Testis (tissue), 3 donors: ENCODE data around the gene ADORA1. TPM values are rescaled to one million over a fixed set of nuclear protein-coding genes. Genes with fewer than 3 reads are reported as not detected.

Source experiments
- DNase-seq: peaks from one replicate; pipeline ENCODE4 v3.0.0-alpha.2; 2019
- H3K27ac ChIP-seq, 2 donors: fragments of 200-600 bp; sonication (generic); one replicate each; pipeline ENCODE4 v1.5.1; 2019
- H3K27me3 ChIP-seq: fragments of 200-600 bp; sonication (generic); one replicate; pipeline ENCODE4 v1.5.1; 2019
- H3K36me3 ChIP-seq: fragments of 200-600 bp; sonication (generic); one replicate; pipeline ENCODE4 v1.5.1; 2017; ENCODE audit warnings: low read depth; ENCODE audit errors: missing control alignments
- H3K4me1 ChIP-seq: fragments of 200-600 bp; sonication (generic); one replicate; pipeline ENCODE4 v1.5.1; 2019
- H3K4me3 ChIP-seq, 2 donors: fragments of 200-600 bp; sonication (generic); one replicate each; pipeline ENCODE4 v1.5.1; 2017 to 2019
- H3K9me3 ChIP-seq: fragments of 200-600 bp; sonication (generic); one replicate; pipeline ENCODE4 v1.5.1; 2017
- CTCF ChIP-seq, 3 experiments: fragments of 450-650 bp in 2 of 3; fragments of 200-600 bp in 1 of 3; sonication (generic) in 1 of 3; IDR thresholded peaks; one replicate each; pipeline ENCODE4 v1.5.1; 2016 to 2019; ENCODE audit warnings: antibody characterized with exemption in 3 of 3, mild to moderate bottlenecking in 2 of 3, moderate library complexity in 1 of 3
- POLR2A ChIP-seq: fragments of 450-650 bp; IDR thresholded peaks from one replicate; pipeline ENCODE4 v1.6.1; 2017; ENCODE audit warnings: antibody characterized with exemption, mild to moderate bottlenecking, moderate library complexity
- WGBS, 2 donors: methylation state at CpG; one replicate each; pipeline ENCODE4 v1.1.5; 2018; 5-methylcytosine and 5-hydroxymethylcytosine counted together
- intact Hi-C: fragments of 100-400 bp; cut with DNase I; formaldehyde crosslinking; loops from one replicate; pipeline ENCODE4 v1.15.1; 2023; ENCODE audit warnings: low total_unique reads
- polyA plus RNA-seq: library from polyadenylated mRNA; stranded (reverse); fragments of 350-450 nt; fragmentation: Illumina TruSeq; extraction: RNeasy Lipid Tissue Mini Kit (QIAGEN cat#74804); gene quantifications from one replicate; pipeline ENCODE4 v1.2.3, GENCODE V29; 2014; ENCODE audit warnings: low read depth, low replicate concordance; ENCODE audit not compliant: insufficient read depth
- total RNA-seq, 2 donors: library from RNA; depleted of rRNA; stranded (reverse); fragments of >200 nt; gene quantifications; one replicate each; pipeline ENCODE4 v1.2.3, GENCODE V29; 2016

ADORA1 gene
- total and polyA plus RNA-seq, 3 donors from 2014 or later: 43.2 to 68.6 (median 61.9) TPM

GRCh38 chr1:203159844-203160243, 32.3 kb downstream of the ADORA1 start:
- Histone ChIP-seq H3K36me3 (no peaks in the 10 kb centered on the region), H3K27me3 (no peaks in the 10 kb centered on the region), H3K4me3 (no peak overlapping the region), H3K4me1 (peaks cover 12% of the 10 kb centered on the region), H3K27ac (no peak overlapping the region), H3K9me3 (no peaks in the 10 kb centered on the region)
- WGBS, 2 donors: 50 to 75% methylated on average over 1 of the region's 1 CpG
- TF ChIP-seq CTCF (IDR thresholded peaks at IDR 0.05): no peak
- no peak for TF ChIP-seq POLR2A
- no peak for DNase-seq
- intact Hi-C loops: no loop called here

- H3K9me3 ChIP-seq: no peaks in the 10 kb centered on the region
- no peak for TF ChIP-seq POLR2A
- TF ChIP-seq CTCF (IDR thresholded peaks at IDR 0.05): no peak
- no peak overlapping the region for H3K27ac ChIP-seq
- no peak for DNase-seq
- H3K4me1 ChIP-seq: peaks cover 5% of the 10 kb centered on the region
- H3K4me3 ChIP-seq: no peak overlapping the region
- no peaks in the 10 kb centered on the region for H3K27me3 ChIP-seq
- 86 to 92% methylated on average over 6 of the region's 6 CpGs for WGBS, 2 donors
- no peaks in the 10 kb centered on the region for H3K36me3 ChIP-seq
- intact Hi-C loops: no loop called here
Measured at GRCh38 chr1:203161175-203161574, 33.6 kb downstream of the ADORA1 start.

GRCh38 chr1:203161703-203162102, 34.2 kb downstream of the ADORA1 start:
- H3K9me3 ChIP-seq: no peaks in the 10 kb centered on the region
- DNase-seq: no peak
- TF ChIP-seq POLR2A (no peak), CTCF (IDR thresholded peaks at IDR 0.05) (no peak)
- WGBS, 2 donors: 88 to 92% methylated on average over 10 to 11 of the region's 11 CpGs
- H3K4me3 ChIP-seq: no peak overlapping the region
- peaks cover 5% of the 10 kb centered on the region for H3K4me1 ChIP-seq
- intact Hi-C loops: no loop called here
- H3K27ac ChIP-seq: no peak overlapping the region
- no peaks in the 10 kb centered on the region for H3K36me3 ChIP-seq
- H3K27me3 ChIP-seq: no peaks in the 10 kb centered on the region

- TF ChIP-seq CTCF (IDR thresholded peaks at IDR 0.05) (no peak), POLR2A (no peak)
- H3K27ac ChIP-seq: no peak overlapping the region
- H3K4me3 ChIP-seq: no peak overlapping the region
- WGBS, 2 donors: 85 to 89% methylated on average over 1 of the region's 1 CpG
- no peaks in the 10 kb centered on the region for H3K9me3 ChIP-seq
- no peaks in the 10 kb centered on the region for H3K27me3 ChIP-seq
- peaks cover 5% of the 10 kb centered on the region for H3K4me1 ChIP-seq
- intact Hi-C loops: no loop called here
- no peaks in the 10 kb centered on the region for H3K36me3 ChIP-seq
- DNase-seq: no peak
Measured at GRCh38 chr1:203162403-203162802, 34.9 kb downstream of the ADORA1 start.

- peaks cover 5% of the 10 kb centered on the region for H3K4me1 ChIP-seq
- no peak overlapping the region for H3K27ac ChIP-seq
- 61 to 65% methylated on average over 7 of the region's 7 CpGs for WGBS, 2 donors
- TF ChIP-seq CTCF (IDR thresholded peaks at IDR 0.05) (no peak), POLR2A (no peak)
- no peak overlapping the region for H3K4me3 ChIP-seq
- H3K9me3 ChIP-seq: no peaks in the 10 kb centered on the region
- H3K36me3 ChIP-seq: no peaks in the 10 kb centered on the region
- no peaks in the 10 kb centered on the region for H3K27me3 ChIP-seq
- DNase-seq: peak; percentile 54
- intact Hi-C loops: no loop called here
Measured at GRCh38 chr1:203163891-203164635, 36.5 kb downstream of the ADORA1 start.
